DMS153 treated with DMSO at 0.1 percent for 48 hours (cell line): ENCODE data around the gene SLC7A6OS.

Experiments
- DNase-seq: peaks from one replicate; lab custom pipeline; 2025; ENCODE audit not compliant: unreplicated experiment; lab: John Stamatoyannopoulos, UW

The SLC7A6OS gene

DNA sequence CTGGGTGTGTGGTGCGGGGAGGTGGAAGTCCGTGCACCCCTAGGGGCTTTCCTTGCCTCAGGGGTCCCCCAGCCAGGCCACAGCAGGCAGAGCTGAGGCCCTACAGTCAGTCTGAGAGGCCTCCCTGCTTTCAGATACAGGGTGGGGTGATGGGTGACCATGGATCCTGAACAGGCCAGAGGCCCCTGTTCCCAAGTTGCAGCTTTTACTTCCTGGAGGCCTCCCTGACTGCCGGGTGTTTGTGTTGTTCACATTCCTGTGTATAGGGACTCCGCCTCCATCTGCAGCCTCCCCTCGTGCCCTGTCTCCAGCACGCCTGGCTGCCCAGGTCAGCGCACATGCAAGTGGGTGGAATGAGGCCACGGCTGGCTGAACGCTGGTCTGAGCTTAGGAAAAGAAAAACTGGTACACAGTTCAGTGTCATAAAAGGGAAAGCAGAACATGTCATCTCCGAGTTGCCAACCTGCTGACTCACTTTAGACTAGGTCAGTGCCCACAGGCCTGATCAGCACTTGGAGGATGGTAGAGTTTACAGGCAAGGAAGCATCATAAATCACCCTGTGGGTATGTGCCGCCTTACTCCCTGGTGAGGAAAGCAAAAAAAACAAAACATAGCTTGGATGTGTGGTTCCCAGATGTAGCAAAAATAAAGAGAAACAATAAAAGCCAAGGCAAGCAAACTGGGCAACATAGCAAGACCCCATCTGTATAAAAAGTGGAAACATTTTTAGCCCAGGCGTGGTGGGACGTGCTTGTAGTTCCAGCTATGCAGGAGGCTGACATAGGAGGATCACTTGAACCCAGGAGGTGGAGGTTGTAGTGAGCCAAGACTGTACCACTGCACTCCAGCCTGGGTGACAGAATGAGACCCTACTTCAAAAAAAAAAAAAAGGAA is 52.6 kb downstream of the SLC7A6OS start:
- no peak for DNase-seq

DNA sequence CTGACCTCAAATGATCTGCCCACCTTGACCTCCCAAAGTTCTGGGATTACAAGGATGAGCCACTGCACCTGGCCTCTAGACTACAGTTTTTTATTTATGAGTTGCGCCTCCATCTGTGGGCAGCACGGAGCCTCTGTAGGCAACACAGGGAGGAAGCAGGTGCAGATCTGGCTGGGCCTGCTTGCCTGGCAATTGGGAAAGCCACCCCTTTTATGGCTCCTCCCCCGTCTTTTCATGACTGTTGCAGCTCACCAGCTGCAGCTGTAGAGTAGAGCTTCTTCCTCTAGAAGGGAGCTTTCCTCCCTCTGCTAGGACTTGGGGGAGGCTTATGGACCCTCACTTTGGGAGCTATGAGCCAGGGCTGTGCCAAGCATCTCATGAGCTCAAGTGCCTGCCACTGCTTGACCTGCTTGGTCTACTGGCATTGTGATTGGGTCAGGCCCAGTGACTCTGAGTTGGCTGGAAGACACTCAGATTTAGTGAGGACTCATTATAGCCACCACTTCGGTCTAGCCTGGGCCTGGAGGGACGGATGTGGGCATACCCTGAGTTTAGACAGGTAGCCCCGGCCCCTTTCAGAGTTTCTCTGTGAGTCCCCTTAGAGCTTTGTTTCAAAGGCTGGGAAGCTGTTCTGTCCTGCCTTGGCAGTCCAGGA is 53.4 kb downstream of the SLC7A6OS start:
- DNase-seq: peak; percentile 27

DNA sequence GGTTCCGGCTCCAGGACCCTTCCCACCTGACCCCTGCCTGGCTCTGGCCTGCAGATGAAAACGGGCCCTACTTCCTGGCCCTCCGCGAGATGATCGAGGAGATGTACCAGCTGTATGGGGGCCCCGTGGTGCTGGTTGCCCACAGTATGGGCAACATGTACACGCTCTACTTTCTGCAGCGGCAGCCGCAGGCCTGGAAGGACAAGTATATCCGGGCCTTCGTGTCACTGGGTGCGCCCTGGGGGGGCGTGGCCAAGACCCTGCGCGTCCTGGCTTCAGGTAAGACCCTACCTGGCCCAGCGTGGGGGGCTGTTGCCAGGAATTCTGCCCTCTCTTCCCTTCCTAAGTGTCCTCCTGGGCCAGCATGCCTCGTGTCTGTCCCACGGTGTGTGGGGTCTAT is 55.0 kb downstream of the SLC7A6OS start:
- DNase-seq: no peak

DNA sequence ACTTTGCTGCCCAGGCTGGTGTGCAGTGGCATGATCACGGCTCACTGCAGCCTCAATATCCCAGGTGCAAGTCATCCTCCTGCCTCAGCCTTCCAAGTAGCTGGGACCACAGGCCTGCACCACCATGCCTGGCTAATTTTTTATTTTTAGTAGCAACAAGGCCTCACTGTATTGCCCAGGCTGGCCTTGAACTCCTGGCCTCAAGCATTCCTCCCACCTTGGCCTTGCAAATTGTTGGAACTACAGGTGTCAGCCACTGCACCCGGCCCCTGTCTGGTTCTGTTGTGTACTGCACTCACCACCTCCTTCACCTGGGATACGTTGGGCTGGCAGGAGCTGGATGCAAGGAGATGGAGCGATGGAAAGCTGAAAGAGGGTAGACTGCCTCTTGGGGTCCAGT is 57.0 kb downstream of the SLC7A6OS start:
- DNase-seq: no peak

DNA sequence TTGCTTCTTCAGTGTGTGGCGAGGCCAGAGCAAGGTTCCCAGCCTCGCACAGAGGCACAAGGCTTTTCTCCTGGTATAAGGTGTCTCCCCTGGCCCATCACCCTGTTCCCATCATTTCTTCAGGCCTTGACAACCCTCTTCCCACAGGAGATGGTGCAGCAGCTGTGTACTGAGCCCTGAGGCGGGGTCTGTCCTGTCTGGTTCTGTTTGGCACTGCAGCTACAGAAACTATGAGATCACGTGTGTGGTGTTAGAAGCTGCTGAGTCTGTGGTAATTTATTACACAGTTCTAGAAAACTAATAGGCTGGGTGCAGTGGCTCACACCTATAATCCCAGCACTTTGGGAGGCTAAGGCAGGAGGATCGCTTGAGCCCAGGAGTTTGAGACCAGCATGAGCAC is 58.4 kb downstream of the SLC7A6OS start:
- no peak for DNase-seq

DNA sequence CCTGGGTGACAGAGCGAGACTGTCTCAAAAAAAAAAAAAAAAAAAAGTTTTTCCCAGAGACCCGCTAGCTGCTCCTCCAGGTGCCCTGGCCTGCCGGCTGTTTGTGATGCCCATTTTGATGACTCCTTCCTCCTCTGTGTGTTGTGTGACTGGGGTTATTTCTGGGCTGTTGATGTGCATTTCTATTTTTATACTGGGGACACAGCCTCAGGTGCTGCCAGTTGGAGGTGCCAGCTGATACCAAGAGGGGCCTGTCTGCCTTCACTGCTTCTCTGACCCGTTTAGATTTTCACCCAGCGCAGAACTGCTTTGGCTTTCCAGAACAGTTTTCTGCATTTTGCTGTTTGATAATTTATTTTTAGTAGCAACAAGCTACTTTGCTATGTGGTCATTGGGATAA is 58.9 kb downstream of the SLC7A6OS start:
- DNase-seq: no peak

DNA sequence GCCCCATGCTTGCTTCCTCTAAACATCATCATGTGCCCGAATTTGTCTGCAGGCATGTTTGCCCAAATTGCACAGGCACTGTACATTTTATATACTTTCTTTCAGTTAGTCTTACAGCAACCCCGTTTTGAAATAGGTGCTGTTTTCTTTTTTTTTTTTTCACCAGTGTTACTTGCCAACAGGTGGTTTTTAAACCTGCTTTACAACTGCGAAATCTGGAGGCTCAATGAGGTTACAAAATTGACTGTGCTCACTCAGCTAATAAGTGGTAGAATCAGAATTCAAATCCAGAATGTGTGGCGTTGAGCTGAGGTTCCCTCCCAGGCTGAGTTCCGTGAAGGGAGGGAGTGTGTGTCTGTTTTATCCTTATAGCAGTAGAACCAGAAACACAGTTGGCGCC is 59.8 kb downstream of the SLC7A6OS start:
- DNase-seq: no peak

DNA sequence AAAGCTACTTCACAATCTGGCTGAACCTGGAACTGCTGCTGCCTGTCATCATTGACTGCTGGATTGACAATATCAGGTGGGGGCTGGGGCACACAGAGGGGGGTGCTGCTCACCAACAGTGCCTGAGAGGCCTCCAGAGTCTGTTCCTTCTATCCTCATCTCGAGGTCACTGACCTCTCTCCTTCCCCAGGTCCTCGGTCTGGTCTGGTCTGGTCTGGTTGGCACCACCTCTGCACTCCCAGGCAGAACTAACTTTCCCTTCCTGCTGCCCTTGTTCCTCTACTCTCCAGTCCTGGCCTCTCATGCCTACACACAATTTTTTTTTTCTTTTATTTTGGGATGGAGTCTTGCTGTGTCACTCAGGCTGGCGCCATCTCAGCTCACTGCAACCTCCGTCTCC is 61.4 kb downstream of the SLC7A6OS start:
- no peak for DNase-seq
